Dendritic cell treated with granulocyte-macrophage colony-stimulating factor and Interleukin-4, amounts not matched to agents 40 ng/mL and 50 ng/mL, for 4 days (primary cell): ENCODE measurements around the gene LRRC27.

ENCODE experiments used
- H3K27ac Mint-ChIP-seq: one replicate; pipeline ENCODE4 v1.8.0; 2022; ENCODE audit warnings: mild to moderate bottlenecking, mixed read lengths
- H3K27me3 Mint-ChIP-seq: one replicate; pipeline ENCODE4 v1.8.0; 2022; ENCODE audit warnings: mild to moderate bottlenecking, mixed read lengths
- H3K36me3 Mint-ChIP-seq: one replicate; pipeline ENCODE4 v1.8.0; 2022; ENCODE audit warnings: low read depth, mixed read lengths
- H3K4me1 Mint-ChIP-seq: one replicate; pipeline ENCODE4 v1.8.0; 2022; ENCODE audit warnings: low read depth, mixed read lengths
- H3K4me3 Mint-ChIP-seq: one replicate; pipeline ENCODE4 v1.8.0; 2022; ENCODE audit warnings: mild to moderate bottlenecking, moderate library complexity, mixed read lengths
- H3K9me3 Mint-ChIP-seq: one replicate; pipeline ENCODE4 v1.8.0; 2022; ENCODE audit warnings: mixed read lengths
- intact Hi-C: fragments of 100-400 bp; cut with micrococcal nuclease; formaldehyde crosslinking; loops from one replicate; pipeline ENCODE4 v1.15.0; 2022

LRRC27 gene

GRCh38 chr10:132357286-132358058 is 25.5 kb downstream of the LRRC27 start:
- intact Hi-C loops: no loop called here
- H3K36me3 Mint-ChIP-seq: peaks cover 69% of the 10 kb centered on the region
- no peaks in the 10 kb centered on the region for H3K27me3 Mint-ChIP-seq
- H3K4me3 Mint-ChIP-seq: no peak overlapping the region
- peaks cover 8% of the 10 kb centered on the region for H3K9me3 Mint-ChIP-seq
- H3K4me1 Mint-ChIP-seq: peaks cover 28% of the 10 kb centered on the region
- H3K27ac Mint-ChIP-seq: no peak overlapping the region

- intact Hi-C loops: no loop called here
- no peak overlapping the region for H3K4me3 Mint-ChIP-seq
- H3K9me3 Mint-ChIP-seq: peaks cover 8% of the 10 kb centered on the region
- H3K36me3 Mint-ChIP-seq: peaks cover 70% of the 10 kb centered on the region
- peaks cover 18% of the 10 kb centered on the region for H3K4me1 Mint-ChIP-seq
- no peaks in the 10 kb centered on the region for H3K27me3 Mint-ChIP-seq
- H3K27ac Mint-ChIP-seq: no peak overlapping the region
Measured at GRCh38 chr10:132359305-132360040, 27.5 kb downstream of the LRRC27 start.

GRCh38 chr10:132360766-132361447 is 28.9 kb downstream of the LRRC27 start:
- Mint-ChIP-seq H3K27me3 (no peaks in the 10 kb centered on the region), H3K27ac (no peak overlapping the region)

GRCh38 chr10:132361581-132362101 is 29.6 kb downstream of the LRRC27 start:
- Mint-ChIP-seq H3K27me3 (no peaks in the 10 kb centered on the region), H3K9me3 (peaks cover 8% of the 10 kb centered on the region), H3K4me3 (no peak overlapping the region), H3K27ac (no peak overlapping the region), H3K4me1 (peaks cover 11% of the 10 kb centered on the region), H3K36me3 (peaks cover 74% of the 10 kb centered on the region)
- intact Hi-C loops: no loop called here

More at GRCh38 chr10:132360766-132361447, 28.9 kb downstream of the LRRC27 start:
- peaks cover 71% of the 10 kb centered on the region for H3K36me3 Mint-ChIP-seq
- peaks cover 14% of the 10 kb centered on the region for H3K4me1 Mint-ChIP-seq
- H3K9me3 Mint-ChIP-seq: peaks cover 8% of the 10 kb centered on the region
- no peak overlapping the region for H3K4me3 Mint-ChIP-seq
- intact Hi-C loops: no loop called here

- Mint-ChIP-seq H3K4me3 (no peak overlapping the region), H3K36me3 (peaks cover 74% of the 10 kb centered on the region), H3K27ac (no peak overlapping the region), H3K4me1 (peaks cover 11% of the 10 kb centered on the region), H3K9me3 (peaks cover 8% of the 10 kb centered on the region), H3K27me3 (no peaks in the 10 kb centered on the region)
- intact Hi-C loops: no loop called here
Measured at GRCh38 chr10:132362151-132362611, 30.2 kb downstream of the LRRC27 start.

GRCh38 chr10:132363376-132363775 is 31.4 kb downstream of the LRRC27 start:
- H3K36me3 Mint-ChIP-seq: peaks cover 71% of the 10 kb centered on the region
- H3K4me3 Mint-ChIP-seq: no peak overlapping the region
- H3K27me3 Mint-ChIP-seq: no peaks in the 10 kb centered on the region
- H3K9me3 Mint-ChIP-seq: peaks cover under 1% of the 10 kb centered on the region
- intact Hi-C loops: no loop called here
- H3K4me1 Mint-ChIP-seq: peaks cover 11% of the 10 kb centered on the region
- no peak overlapping the region for H3K27ac Mint-ChIP-seq

GRCh38 chr10:132363921-132364593 is 32.1 kb downstream of the LRRC27 start:
- peaks cover 11% of the 10 kb centered on the region for H3K4me1 Mint-ChIP-seq
- no peaks in the 10 kb centered on the region for H3K27me3 Mint-ChIP-seq
- peaks cover 78% of the 10 kb centered on the region for H3K36me3 Mint-ChIP-seq
- no peaks in the 10 kb centered on the region for H3K9me3 Mint-ChIP-seq
- H3K27ac Mint-ChIP-seq: no peak overlapping the region
- H3K4me3 Mint-ChIP-seq: no peak overlapping the region
- intact Hi-C loops: no loop called here

- H3K4me3 Mint-ChIP-seq: no peak overlapping the region
- H3K4me1 Mint-ChIP-seq: peaks cover 11% of the 10 kb centered on the region
- H3K9me3 Mint-ChIP-seq: no peaks in the 10 kb centered on the region
- H3K27me3 Mint-ChIP-seq: no peaks in the 10 kb centered on the region
- H3K36me3 Mint-ChIP-seq: peaks cover 80% of the 10 kb centered on the region
- no peak overlapping the region for H3K27ac Mint-ChIP-seq
- intact Hi-C loops: no loop called here
Measured at GRCh38 chr10:132364594-132364970, 32.6 kb downstream of the LRRC27 start.

GRCh38 chr10:132365102-132365501 is 33.1 kb downstream of the LRRC27 start:
- no peak overlapping the region for H3K27ac Mint-ChIP-seq

GRCh38 chr10:132366006-132366405 is 34.0 kb downstream of the LRRC27 start:
- Mint-ChIP-seq H3K27ac (no peak overlapping the region), H3K4me3 (no peak overlapping the region), H3K36me3 (peaks cover 76% of the 10 kb centered on the region), H3K27me3 (peaks cover 4% of the 10 kb centered on the region), H3K4me1 (peaks cover 12% of the 10 kb centered on the region), H3K9me3 (no peaks in the 10 kb centered on the region)
- intact Hi-C loops: no loop called here

More at GRCh38 chr10:132365102-132365501, 33.1 kb downstream of the LRRC27 start:
- H3K36me3 Mint-ChIP-seq: peaks cover 80% of the 10 kb centered on the region
- H3K4me3 Mint-ChIP-seq: no peak overlapping the region
- peaks cover 11% of the 10 kb centered on the region for H3K4me1 Mint-ChIP-seq
- no peaks in the 10 kb centered on the region for H3K27me3 Mint-ChIP-seq
- intact Hi-C loops: no loop called here
- H3K9me3 Mint-ChIP-seq: no peaks in the 10 kb centered on the region

- Mint-ChIP-seq H3K27me3 (peaks cover 7% of the 10 kb centered on the region), H3K4me1 (peaks cover 16% of the 10 kb centered on the region), H3K36me3 (peaks cover 71% of the 10 kb centered on the region), H3K4me3 (no peak overlapping the region), H3K9me3 (no peaks in the 10 kb centered on the region), H3K27ac (no peak overlapping the region)
- intact Hi-C loops: no loop called here
Measured at GRCh38 chr10:132366499-132366898, 34.5 kb downstream of the LRRC27 start.

GRCh38 chr10:132368391-132368790 is 36.4 kb downstream of the LRRC27 start:
- H3K27ac Mint-ChIP-seq: no peak overlapping the region
- peaks cover 55% of the 10 kb centered on the region for H3K36me3 Mint-ChIP-seq
- peaks cover 19% of the 10 kb centered on the region for H3K27me3 Mint-ChIP-seq
- H3K4me1 Mint-ChIP-seq: peaks cover 22% of the 10 kb centered on the region
- intact Hi-C loops: no loop called here
- no peaks in the 10 kb centered on the region for H3K9me3 Mint-ChIP-seq
- no peak overlapping the region for H3K4me3 Mint-ChIP-seq

- intact Hi-C loops: no loop called here
Measured at GRCh38 chr10:132368881-132369635, 37.1 kb downstream of the LRRC27 start.

More at GRCh38 chr10:132368881-132369635, 37.1 kb downstream of the LRRC27 start:
- no peak overlapping the region for H3K4me3 Mint-ChIP-seq
- peaks cover 25% of the 10 kb centered on the region for H3K27me3 Mint-ChIP-seq
- no peaks in the 10 kb centered on the region for H3K9me3 Mint-ChIP-seq
- H3K36me3 Mint-ChIP-seq: peaks cover 49% of the 10 kb centered on the region
- H3K4me1 Mint-ChIP-seq: peaks cover 29% of the 10 kb centered on the region
- H3K27ac Mint-ChIP-seq: no peak overlapping the region
